H54 (cell line): ENCODE results near the gene IL19.
"Not testable (repeated sequence)": the region's sequence is repeated elsewhere in the genome, so short reads cannot be mapped to it uniquely, and the experiment has no call there.

Experiments
- DNase-seq: peaks from one replicate; pipeline ENCODE4 v3.0.0; 2011; ENCODE audit warnings: low spot score, mixed read lengths; ENCODE audit not compliant: insufficient read length
- FAIRE-seq: peaks from 3 replicates; lab custom pipeline; 2011; peaks lifted over from hg19 to GRCh38; lab: Jason Lieb, UNC
- POLR2A ChIP-seq: IDR thresholded peaks from 2 replicates; pipeline ENCODE4 v1.6.1; 2011; ENCODE audit warnings: low read depth, mild to moderate bottlenecking, low read length

IL19 gene

GRCh38 chr1:206847946-206848345 is 77.4 kb downstream of the IL19 start:
- FAIRE-seq (no peak), DNase-seq (no peak)
- no peak for TF ChIP-seq POLR2A

DNA sequence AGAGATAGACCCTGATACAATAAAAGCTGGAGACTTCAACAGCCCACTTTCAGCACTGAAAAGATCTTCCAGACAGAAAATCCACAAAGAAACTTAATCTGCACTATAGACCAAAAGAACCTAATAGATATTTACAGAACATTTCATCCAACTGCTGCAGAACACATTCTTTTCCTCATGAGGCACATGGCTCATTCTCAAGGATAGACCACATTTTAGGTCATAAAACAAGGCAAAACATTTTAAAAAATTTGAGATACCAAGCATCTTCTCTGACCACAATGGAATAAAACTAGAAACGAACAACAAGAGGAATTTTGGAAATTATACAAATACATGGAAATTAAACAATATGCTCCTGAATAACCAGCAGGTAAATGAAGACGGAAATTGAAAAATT is 79.8 kb downstream of the IL19 start:
- DNase-seq = no peak
- no peak for TF ChIP-seq POLR2A
- no peak for FAIRE-seq

DNA sequence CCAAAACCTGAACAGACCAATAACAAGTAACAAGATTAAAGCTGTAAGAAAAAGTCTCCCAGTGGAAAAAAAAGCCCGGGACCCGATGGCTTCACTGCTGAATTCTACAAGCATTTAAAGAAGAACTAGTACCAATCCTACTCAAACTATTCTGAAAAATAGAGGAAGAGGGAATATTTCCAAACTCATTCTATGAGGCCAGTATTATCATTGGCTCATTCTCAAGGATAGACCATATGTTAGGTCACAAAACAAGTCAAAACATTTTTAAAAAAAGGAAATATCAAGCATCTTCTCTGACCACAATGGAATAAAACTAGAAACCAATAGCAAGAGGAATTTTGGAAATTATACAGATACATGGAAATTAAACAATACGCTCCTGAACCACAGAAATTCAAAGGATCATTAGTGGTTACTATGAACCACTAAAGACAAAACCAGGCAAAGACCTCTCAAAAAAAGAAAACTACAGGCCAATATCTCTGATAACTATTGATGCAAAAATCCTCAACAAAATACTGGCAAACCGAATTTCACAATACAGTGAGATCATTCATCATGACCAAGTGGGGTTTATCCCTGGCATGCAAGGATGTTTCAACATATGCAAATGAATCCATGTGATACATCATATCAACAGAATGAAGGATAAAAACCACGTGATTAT is 80.9 kb downstream of the IL19 start:
- no peak for TF ChIP-seq POLR2A
- no peak for DNase-seq
- no peak for FAIRE-seq

GRCh38 chr1:206852662-206853061 is 82.1 kb downstream of the IL19 start:
- FAIRE-seq = not testable (repeated sequence)

DNA sequence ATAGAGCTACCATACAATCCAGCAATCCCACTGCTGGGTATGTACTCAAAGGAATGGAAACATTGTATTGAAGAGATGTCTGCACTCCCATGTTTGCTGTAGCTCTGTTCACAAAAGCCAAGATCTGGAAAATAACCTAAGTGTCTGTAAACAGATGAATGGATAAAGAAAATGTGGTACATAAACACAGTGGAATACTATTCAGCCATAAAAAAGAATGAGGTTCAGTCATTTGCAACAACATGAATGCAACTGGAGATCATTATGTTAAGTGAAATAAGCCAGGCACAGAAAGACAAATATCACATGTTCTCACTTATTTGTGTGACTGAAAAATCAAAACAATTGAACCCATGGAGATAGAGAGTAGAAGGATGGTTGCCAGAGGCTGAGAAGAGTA is 83.1 kb downstream of the IL19 start:
- not testable (repeated sequence) for DNase-seq, FAIRE-seq

More at GRCh38 chr1:206852662-206853061, 82.1 kb downstream of the IL19 start:
- not testable (repeated sequence) for DNase-seq

- TF ChIP-seq POLR2A = no peak
- DNase-seq = no peak
- FAIRE-seq = no peak
These were observed 84.0 kb downstream of the IL19 start for GRCh38 chr1:206854401-206855129.

- no peak for TF ChIP-seq POLR2A
- FAIRE-seq (no peak), DNase-seq (no peak)
These were observed 85.3 kb downstream of the IL19 start for GRCh38 chr1:206855859-206856258.

- no peak for DNase-seq
- TF ChIP-seq POLR2A = no peak
- FAIRE-seq = no peak
These were observed 86.3 kb downstream of the IL19 start for GRCh38 chr1:206856674-206857464.

DNA sequence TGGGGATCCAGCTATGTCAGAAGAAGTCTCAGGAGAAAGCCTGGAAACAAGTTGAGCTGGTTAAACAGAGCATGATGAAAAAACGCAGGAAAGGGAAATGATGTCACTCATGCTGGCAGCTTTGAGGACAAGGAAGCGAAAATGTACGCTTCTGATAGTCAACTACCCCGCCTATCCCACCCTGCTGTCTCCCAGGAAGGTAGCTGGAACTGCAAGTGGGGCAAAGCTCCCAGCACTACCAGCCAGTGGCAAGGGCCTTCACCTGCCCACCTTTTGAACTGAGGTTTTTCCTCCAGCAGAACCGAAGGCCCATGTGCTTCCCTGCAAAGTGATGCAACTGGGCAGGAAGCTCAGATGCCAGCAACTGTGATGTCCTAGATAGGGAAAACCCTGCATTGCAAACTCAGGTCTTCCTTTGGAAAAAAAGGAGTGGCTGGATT is 88.5 kb downstream of the IL19 start:
- TF ChIP-seq POLR2A = no peak

GRCh38 chr1:206860165-206860564 is 89.6 kb downstream of the IL19 start:
- no peak for DNase-seq
- no peak for FAIRE-seq
- no peak for TF ChIP-seq POLR2A

More for the DNA sequence above, 88.5 kb downstream of the IL19 start:
- DNase-seq = no peak
- FAIRE-seq = no peak

GRCh38 chr1:206863266-206863665 is 92.7 kb downstream of the IL19 start:
- no peak for FAIRE-seq
- no peak for TF ChIP-seq POLR2A
- no peak for DNase-seq

DNA sequence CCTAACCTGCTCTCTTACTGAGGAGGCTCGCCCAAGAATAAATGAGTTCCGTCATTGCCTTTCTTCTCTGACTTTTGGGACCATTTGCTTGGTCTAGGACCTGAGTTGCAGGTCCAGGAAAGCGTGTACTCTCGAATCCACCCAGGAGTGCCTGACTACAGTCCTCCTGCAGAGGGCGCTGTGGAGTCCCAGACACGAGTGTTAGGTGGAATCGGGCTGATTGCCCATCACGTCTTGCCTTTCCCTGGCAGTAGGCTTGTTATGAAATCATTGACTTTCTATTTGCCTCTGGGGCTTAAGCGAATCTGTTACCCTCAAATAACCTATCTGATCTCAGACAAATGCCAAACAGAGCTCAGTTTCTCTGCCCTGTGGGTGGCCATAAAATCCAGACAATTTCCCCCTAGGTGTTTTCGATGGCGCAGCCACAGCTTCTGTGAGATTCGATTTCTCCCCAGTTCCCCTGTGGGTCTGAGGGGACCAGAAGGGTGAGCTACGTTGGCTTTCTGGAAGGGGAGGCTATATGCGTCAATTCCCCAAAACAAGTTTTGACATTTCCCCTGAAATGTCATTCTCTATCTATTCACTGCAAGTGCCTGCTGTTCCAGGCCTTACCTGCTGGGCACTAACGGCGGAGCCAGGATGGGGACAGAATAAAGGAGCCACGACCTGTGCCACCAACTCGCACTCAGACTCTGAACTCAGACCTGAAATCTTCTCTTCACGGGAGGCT is 94.5 kb downstream of the IL19 start, which contains the start of gene IL20:
Gene IL20, plus strand, starts transcription at position 685 of the 733 bp plus-strand sequence. CDS start 230 bp downstream, outside the sequence.
- no peak for TF ChIP-seq POLR2A
- DNase-seq (peak; percentile 47), FAIRE-seq (peak; percentile 27)

DNA sequence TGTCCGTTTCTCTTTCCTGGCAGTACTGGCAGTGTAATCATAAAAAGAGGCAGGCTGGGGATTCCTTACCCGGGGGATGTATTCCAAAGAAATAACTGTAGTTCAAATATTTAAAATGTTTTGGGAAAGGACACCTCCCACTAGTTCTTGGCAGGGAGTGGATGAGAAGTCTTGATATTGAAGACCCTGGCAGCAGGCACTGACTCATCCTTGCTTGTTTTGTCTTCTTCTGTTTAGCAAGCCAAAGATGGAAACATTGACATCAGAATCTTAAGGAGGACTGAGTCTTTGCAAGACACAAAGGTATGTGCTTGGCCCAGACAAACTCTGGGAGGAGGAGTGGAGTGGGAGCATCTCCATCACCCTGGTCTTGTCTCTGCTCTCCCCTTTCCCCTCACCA is 95.5 kb downstream of the IL19 start:
- FAIRE-seq (no peak), DNase-seq (no peak)
- TF ChIP-seq POLR2A = no peak

- FAIRE-seq = no peak
- DNase-seq = no peak
- TF ChIP-seq POLR2A = no peak
These were observed 96.7 kb downstream of the IL19 start for GRCh38 chr1:206867239-206867638.
